Neural cell (in vitro differentiated cells): ENCODE data around the gene RAMP3.

ENCODE experiments used
- EP300 ChIP-seq: fragments of 450-650 bp; conservative IDR thresholded peaks from 2 replicates; pipeline ENCODE4 v1.6.1; 2014; ENCODE audit warnings: antibody characterized with exemption, mild to moderate bottlenecking, moderate library complexity; ENCODE audit not compliant: poor library complexity, severe bottlenecking
- EZH2 ChIP-seq: fragments of 200-600, 300-800 bp; shearing (Covaris generic), sonication (generic); IDR thresholded peaks from 2 replicates; pipeline ENCODE4 v1.6.1; 2014; ENCODE audit warnings: antibody characterized with exemption, low read length, borderline replicate concordance, mild to moderate bottlenecking; ENCODE audit not compliant: insufficient read depth, poor library complexity, severe bottlenecking
- MXI1 ChIP-seq: fragments of 450-650 bp; conservative IDR thresholded peaks from 2 replicates; pipeline ENCODE4 v1.6.1; 2014; ENCODE audit warnings: antibody characterized with exemption, mild to moderate bottlenecking; ENCODE audit not compliant: poor library complexity, severe bottlenecking
- POLR2AphosphoS5 ChIP-seq: IDR thresholded peaks from 2 replicates; pipeline ENCODE4 v1.6.1; 2012
- RAD21 ChIP-seq: fragments of 450-650 bp; conservative IDR thresholded peaks from 2 replicates; pipeline ENCODE4 v1.6.1; 2014; ENCODE audit warnings: antibody characterized with exemption, mild to moderate bottlenecking, moderate library complexity
- REST ChIP-seq: IDR thresholded peaks from 2 replicates; pipeline ENCODE4 v1.6.1; 2012; ENCODE audit warnings: borderline replicate concordance
- TAF1 ChIP-seq: IDR thresholded peaks from 2 replicates; pipeline ENCODE4 v1.6.1; 2012; ENCODE audit warnings: low read depth
- TF ChIP-seq, protein P1 (sequence below): fragments of 450-650 bp; IDR thresholded peaks from 2 replicates; pipeline ENCODE4 v1.5.1; 2014; ENCODE audit warnings: antibody characterized with exemption, mild to moderate bottlenecking, moderate library complexity; ENCODE audit not compliant: poor library complexity, severe bottlenecking

- TF ChIP-seq, protein P1, sequence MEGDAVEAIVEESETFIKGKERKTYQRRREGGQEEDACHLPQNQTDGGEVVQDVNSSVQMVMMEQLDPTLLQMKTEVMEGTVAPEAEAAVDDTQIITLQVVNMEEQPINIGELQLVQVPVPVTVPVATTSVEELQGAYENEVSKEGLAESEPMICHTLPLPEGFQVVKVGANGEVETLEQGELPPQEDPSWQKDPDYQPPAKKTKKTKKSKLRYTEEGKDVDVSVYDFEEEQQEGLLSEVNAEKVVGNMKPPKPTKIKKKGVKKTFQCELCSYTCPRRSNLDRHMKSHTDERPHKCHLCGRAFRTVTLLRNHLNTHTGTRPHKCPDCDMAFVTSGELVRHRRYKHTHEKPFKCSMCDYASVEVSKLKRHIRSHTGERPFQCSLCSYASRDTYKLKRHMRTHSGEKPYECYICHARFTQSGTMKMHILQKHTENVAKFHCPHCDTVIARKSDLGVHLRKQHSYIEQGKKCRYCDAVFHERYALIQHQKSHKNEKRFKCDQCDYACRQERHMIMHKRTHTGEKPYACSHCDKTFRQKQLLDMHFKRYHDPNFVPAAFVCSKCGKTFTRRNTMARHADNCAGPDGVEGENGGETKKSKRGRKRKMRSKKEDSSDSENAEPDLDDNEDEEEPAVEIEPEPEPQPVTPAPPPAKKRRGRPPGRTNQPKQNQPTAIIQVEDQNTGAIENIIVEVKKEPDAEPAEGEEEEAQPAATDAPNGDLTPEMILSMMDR: no peak
- TF ChIP-seq POLR2AphosphoS5: no peak
- TF ChIP-seq EZH2: no peak
- TF ChIP-seq EP300: no peak
- TF ChIP-seq REST: no peak
- TF ChIP-seq TAF1: no peak
- TF ChIP-seq RAD21: no peak
- TF ChIP-seq MXI1: no peak
These were observed 34.4 kb upstream of the RAMP3 start for GRCh38 chr7:45122975-45123860.
